A673 (cell line): Measurements from ENCODE around the gene KCND1. TPM values are rescaled to one million over a fixed set of nuclear protein-coding genes. Genes with fewer than 3 reads are reported as not detected.

Source experiments
- BruUV-seq: library from RNA; stranded (reverse); fragments of 400-500 nt; replicated peaks from 2 replicates; lab custom pipeline; 2021; lab: Mats Ljungman, UMichigan
- CTCF ChIA-PET: fragments of 300-600 bp; sonication (Branson Sonifier 250); formaldehyde crosslinking; loops from one replicate; lab custom pipeline; 2022; ENCODE audit warnings: antibody characterized with exemption; lab: Charles Lee
- POLR2A ChIA-PET: fragments of 300-600 bp; sonication (Branson Sonifier 250); formaldehyde crosslinking; loops from one replicate; lab custom pipeline; 2022; ENCODE audit warnings: antibody characterized with exemption; ENCODE audit not compliant: low non-redundant PET; lab: Charles Lee
- DNase-seq: peaks from one replicate; pipeline ENCODE4 v3.0.0-alpha.2; 2015; ENCODE audit warnings: low spot score
- H3K27ac ChIP-seq: fragments of 200-600 bp; sonication (generic); 2 replicates; pipeline ENCODE4 v1.5.1; 2016; ENCODE audit warnings: mixed run types, low read depth, mild to moderate bottlenecking, mixed read lengths, antibody characterized with exemption, low read length; ENCODE audit not compliant: poor library complexity, severe bottlenecking
- H3K27me3 ChIP-seq: fragments of 200-600 bp; sonication (generic); replicated peaks from 2 replicates; pipeline ENCODE4 v1.6.1; 2017; ENCODE audit warnings: mixed run types, low read depth, mild to moderate bottlenecking, mixed read lengths, antibody characterized with exemption, low read length; ENCODE audit not compliant: insufficient read depth, poor library complexity
- H3K36me3 ChIP-seq: fragments of 200-600 bp; sonication (generic); 2 replicates; pipeline ENCODE4 v1.6.1; 2016; ENCODE audit warnings: mixed run types, mild to moderate bottlenecking, mixed read lengths, antibody characterized with exemption, low read length; ENCODE audit not compliant: insufficient read depth, poor library complexity, severe bottlenecking
- H3K4me1 ChIP-seq: fragments of 200-600 bp; sonication (generic); 2 replicates; pipeline ENCODE4 v1.6.1; 2017; ENCODE audit warnings: mixed run types, mild to moderate bottlenecking, mixed read lengths, antibody characterized with exemption, low read length; ENCODE audit not compliant: insufficient read depth, poor library complexity, severe bottlenecking
- H3K4me3 ChIP-seq: fragments of 200-600 bp; sonication (generic); 2 replicates; pipeline ENCODE4 v1.5.1; 2016; ENCODE audit warnings: low read depth, mixed run types, mild to moderate bottlenecking, mixed read lengths, low read length; ENCODE audit not compliant: poor library complexity, severe bottlenecking
- H3K9me3 ChIP-seq: fragments of 200-600 bp; sonication (generic); 2 replicates; pipeline ENCODE4 v1.6.1; 2016; ENCODE audit warnings: mixed run types, low read depth, mild to moderate bottlenecking, mixed read lengths, antibody characterized with exemption, low read length; ENCODE audit not compliant: poor library complexity, severe bottlenecking
- EZH2 ChIP-seq: fragments of 200-600 bp; sonication (generic); IDR thresholded peaks from 2 replicates; pipeline ENCODE4 v1.6.1; 2017; ENCODE audit warnings: borderline replicate concordance, low read depth, mild to moderate bottlenecking, mixed read lengths, antibody characterized with exemption, low read length; ENCODE audit not compliant: poor library complexity, severe bottlenecking
- intact Hi-C: fragments of 100-400 bp; cut with micrococcal nuclease; formaldehyde crosslinking; loops from one replicate; pipeline ENCODE4 v1.10.0; 2022; ENCODE audit not compliant: unreplicated experiment
- total RNA-seq: library from RNA; stranded (reverse); gene quantifications from 2 replicates; pipeline ENCODE4 v1.2.3, GENCODE V29; 2021
- TF ChIP-seq, protein P1 (sequence below): fragments of 300-800, 200-600 bp; sonication (generic); conservative IDR thresholded peaks from 2 replicates; pipeline ENCODE4 v1.5.1; 2017; ENCODE audit warnings: low read depth, mild to moderate bottlenecking, antibody characterized with exemption, low read length, moderate library complexity, mixed read lengths

KCND1 gene
- total RNA-seq, 1 experiment from 2014 or later: 4.3 TPM

DNA sequence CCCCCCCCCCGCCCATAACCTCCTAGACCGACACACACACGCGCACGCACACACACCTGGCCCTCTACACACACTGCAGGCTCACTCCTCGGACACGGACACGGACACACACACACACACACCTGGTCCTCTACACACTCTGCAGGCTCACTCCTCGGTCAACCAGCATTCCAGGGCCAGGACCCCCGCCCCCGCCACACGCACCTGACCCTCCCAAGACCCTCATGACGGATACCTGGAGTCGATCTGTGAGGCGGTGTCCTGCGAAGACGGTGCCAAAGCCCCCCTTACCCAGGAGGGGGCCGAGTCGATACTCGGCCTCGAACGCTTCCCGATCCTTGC lies 53.4 kb downstream of the KCND1 start:
- intact Hi-C loops: loop anchor here (5.0 kb wide), 1 partner anchor 321 kb away; the partner anchor contains the start of gene WDR13
- Histone ChIP-seq H3K4me3 (peak overlapping the region; percentile 69), H3K27ac (peak overlapping the region; percentile 81), H3K4me1 (peaks cover 4% of the 10 kb centered on the region), H3K27me3 (no peaks in the 10 kb centered on the region), H3K36me3 (peaks cover 8% of the 10 kb centered on the region), H3K9me3 (no peaks in the 10 kb centered on the region)
- DNase-seq: no peak
- TF ChIP-seq, protein P1, sequence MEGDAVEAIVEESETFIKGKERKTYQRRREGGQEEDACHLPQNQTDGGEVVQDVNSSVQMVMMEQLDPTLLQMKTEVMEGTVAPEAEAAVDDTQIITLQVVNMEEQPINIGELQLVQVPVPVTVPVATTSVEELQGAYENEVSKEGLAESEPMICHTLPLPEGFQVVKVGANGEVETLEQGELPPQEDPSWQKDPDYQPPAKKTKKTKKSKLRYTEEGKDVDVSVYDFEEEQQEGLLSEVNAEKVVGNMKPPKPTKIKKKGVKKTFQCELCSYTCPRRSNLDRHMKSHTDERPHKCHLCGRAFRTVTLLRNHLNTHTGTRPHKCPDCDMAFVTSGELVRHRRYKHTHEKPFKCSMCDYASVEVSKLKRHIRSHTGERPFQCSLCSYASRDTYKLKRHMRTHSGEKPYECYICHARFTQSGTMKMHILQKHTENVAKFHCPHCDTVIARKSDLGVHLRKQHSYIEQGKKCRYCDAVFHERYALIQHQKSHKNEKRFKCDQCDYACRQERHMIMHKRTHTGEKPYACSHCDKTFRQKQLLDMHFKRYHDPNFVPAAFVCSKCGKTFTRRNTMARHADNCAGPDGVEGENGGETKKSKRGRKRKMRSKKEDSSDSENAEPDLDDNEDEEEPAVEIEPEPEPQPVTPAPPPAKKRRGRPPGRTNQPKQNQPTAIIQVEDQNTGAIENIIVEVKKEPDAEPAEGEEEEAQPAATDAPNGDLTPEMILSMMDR: no peak
- TF ChIP-seq EZH2: no peak
- ChIA-PET CTCF (no interaction called here), POLR2A (no interaction called here)
- no TSS peak for BruUV-seq

GRCh38 chrX:48917139-48918001 lies 54.3 kb downstream of the KCND1 start:
- H3K27me3 ChIP-seq: no peaks in the 10 kb centered on the region
- no TSS peak for BruUV-seq
- no peaks in the 10 kb centered on the region for H3K9me3 ChIP-seq
- intact Hi-C loops: loop anchor here (1.0 to 5.0 kb wide), 2 partner anchors 126 to 320 kb away; partner anchors contain the start of genes TFE3 and WDR13
- peak overlapping the region; percentile 69 for H3K4me3 ChIP-seq
- POLR2A ChIA-PET: no interaction called here
- peak; percentile 90 for DNase-seq
- TF ChIP-seq EZH2: no peak
- TF ChIP-seq, protein P1: peak; percentile 97
- CTCF ChIA-PET: no interaction called here
- peak overlapping the region; percentile 16 for H3K27ac ChIP-seq
- peaks cover 4% of the 10 kb centered on the region for H3K4me1 ChIP-seq
- H3K36me3 ChIP-seq: peaks cover 8% of the 10 kb centered on the region

- Histone ChIP-seq H3K36me3 (peaks cover 8% of the 10 kb centered on the region), H3K27me3 (no peaks in the 10 kb centered on the region), H3K4me3 (no peak overlapping the region), H3K27ac (no peak overlapping the region), H3K4me1 (peaks cover 4% of the 10 kb centered on the region), H3K9me3 (no peaks in the 10 kb centered on the region)
- ChIA-PET CTCF (no interaction called here), POLR2A (no interaction called here)
- TF ChIP-seq, protein P1: no peak
- TF ChIP-seq EZH2: no peak
- DNase-seq: no peak
- intact Hi-C loops: loop anchor here (5.0 kb wide), 1 partner anchor 318 kb away; the partner anchor contains the start of gene WDR13
- no TSS peak for BruUV-seq
Observed at GRCh38 chrX:48914593-48915493, 56.8 kb downstream of the KCND1 start.
